ENCODE results near the gene SIX6. TPM values are rescaled to one million over a fixed set of nuclear protein-coding genes. Genes with fewer than 3 reads are reported as not detected.

SIX6 gene
- total RNA-seq, 1 donor from 2014 or later: not detected

DNA sequence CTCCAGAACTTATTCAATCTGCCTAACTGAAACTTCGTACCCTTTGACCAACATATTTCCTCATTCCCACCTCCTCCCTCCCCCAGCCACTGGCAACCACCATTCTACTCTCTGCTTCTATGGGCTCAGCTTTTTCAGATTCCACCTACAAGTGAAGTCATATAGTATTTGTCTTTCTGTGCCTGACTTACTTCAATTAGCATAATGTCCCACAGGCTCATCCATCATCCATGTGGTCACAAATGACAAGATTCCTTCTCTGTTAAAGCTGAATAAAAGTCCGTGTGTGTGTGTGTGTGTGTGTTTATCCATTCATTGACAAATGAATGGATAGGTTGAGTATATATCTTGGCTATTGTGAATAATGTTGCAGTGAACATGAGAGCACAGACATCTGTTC lies 21.7 kb upstream of the SIX6 start:
- Mint-ChIP-seq H3K4me1 (ENCODE audit: low read depth) (peaks cover 8% of the 10 kb centered on the region), H3K27ac (ENCODE audit: unreplicated experiment) (no peak overlapping the region), H3K9me3 (ENCODE audit: low read depth) (no peaks in the 10 kb centered on the region), H3K27me3 (ENCODE audit: low read depth) (peaks cover 29% of the 10 kb centered on the region), H3K4me3 (ENCODE audit: unreplicated experiment) (no peak overlapping the region), H3K36me3 (ENCODE audit: low read depth) (peaks cover 1% of the 10 kb centered on the region)
- no peak for DNase-seq (ENCODE audit: low spot score)
- TF ChIP-seq, protein P1, sequence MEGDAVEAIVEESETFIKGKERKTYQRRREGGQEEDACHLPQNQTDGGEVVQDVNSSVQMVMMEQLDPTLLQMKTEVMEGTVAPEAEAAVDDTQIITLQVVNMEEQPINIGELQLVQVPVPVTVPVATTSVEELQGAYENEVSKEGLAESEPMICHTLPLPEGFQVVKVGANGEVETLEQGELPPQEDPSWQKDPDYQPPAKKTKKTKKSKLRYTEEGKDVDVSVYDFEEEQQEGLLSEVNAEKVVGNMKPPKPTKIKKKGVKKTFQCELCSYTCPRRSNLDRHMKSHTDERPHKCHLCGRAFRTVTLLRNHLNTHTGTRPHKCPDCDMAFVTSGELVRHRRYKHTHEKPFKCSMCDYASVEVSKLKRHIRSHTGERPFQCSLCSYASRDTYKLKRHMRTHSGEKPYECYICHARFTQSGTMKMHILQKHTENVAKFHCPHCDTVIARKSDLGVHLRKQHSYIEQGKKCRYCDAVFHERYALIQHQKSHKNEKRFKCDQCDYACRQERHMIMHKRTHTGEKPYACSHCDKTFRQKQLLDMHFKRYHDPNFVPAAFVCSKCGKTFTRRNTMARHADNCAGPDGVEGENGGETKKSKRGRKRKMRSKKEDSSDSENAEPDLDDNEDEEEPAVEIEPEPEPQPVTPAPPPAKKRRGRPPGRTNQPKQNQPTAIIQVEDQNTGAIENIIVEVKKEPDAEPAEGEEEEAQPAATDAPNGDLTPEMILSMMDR (IDR thresholded peaks at IDR 0.05): no peak

DNA sequence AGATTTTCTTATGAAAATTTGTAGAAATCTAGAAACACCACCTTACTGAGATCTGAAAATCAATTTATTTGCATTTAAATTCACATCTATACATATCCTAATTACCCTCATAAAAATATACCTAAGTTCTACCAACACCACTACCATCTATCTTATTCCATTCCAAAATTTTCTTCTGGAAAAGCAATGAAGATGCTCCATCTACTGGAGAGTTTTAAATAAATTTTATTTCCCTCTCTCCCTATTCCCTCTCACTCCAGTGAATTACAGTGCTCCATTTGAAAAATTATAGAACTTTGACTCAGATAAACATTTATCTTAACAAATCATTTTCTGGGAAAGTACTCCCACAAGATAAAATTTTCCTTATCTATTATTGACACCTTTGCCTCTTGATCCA lies 20.8 kb upstream of the SIX6 start:
- Mint-ChIP-seq H3K9me3 (ENCODE audit: low read depth) (no peaks in the 10 kb centered on the region), H3K27ac (ENCODE audit: unreplicated experiment) (no peak overlapping the region), H3K4me3 (ENCODE audit: unreplicated experiment) (no peak overlapping the region), H3K4me1 (ENCODE audit: low read depth) (peaks cover 8% of the 10 kb centered on the region), H3K36me3 (ENCODE audit: low read depth) (peaks cover 1% of the 10 kb centered on the region), H3K27me3 (ENCODE audit: low read depth) (peaks cover 26% of the 10 kb centered on the region)
- no peak for DNase-seq (ENCODE audit: low spot score)
- TF ChIP-seq, protein P1 (IDR thresholded peaks at IDR 0.05): peak; percentile 77

DNA sequence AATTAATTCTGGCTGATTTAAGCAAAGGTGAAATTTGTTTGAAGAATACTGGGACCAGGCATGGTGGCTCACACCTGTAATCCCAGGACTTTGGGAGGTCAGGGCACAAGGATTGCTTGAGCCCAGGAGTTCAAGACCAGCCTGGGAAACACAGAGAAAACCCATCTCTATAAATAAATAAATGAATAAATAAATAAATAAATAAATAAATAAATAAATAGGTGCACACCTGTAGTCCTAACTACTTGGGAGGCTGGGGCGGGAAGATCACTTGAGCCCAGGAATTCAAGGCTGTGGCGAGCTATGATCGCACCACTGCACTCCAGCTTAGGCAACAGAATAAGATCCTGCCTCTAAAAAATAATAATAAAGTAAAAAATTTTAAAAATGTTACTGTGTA lies 18.7 kb upstream of the SIX6 start:
- Mint-ChIP-seq H3K36me3 (ENCODE audit: low read depth) (peaks cover 1% of the 10 kb centered on the region), H3K27me3 (ENCODE audit: low read depth) (peaks cover 23% of the 10 kb centered on the region), H3K4me3 (ENCODE audit: unreplicated experiment) (no peak overlapping the region), H3K27ac (ENCODE audit: unreplicated experiment) (no peak overlapping the region), H3K9me3 (ENCODE audit: low read depth) (peaks cover 7% of the 10 kb centered on the region), H3K4me1 (ENCODE audit: low read depth) (peaks cover 7% of the 10 kb centered on the region)
- DNase-seq (ENCODE audit: low spot score): no peak
- TF ChIP-seq, protein P1 (IDR thresholded peaks at IDR 0.05): no peak

DNA sequence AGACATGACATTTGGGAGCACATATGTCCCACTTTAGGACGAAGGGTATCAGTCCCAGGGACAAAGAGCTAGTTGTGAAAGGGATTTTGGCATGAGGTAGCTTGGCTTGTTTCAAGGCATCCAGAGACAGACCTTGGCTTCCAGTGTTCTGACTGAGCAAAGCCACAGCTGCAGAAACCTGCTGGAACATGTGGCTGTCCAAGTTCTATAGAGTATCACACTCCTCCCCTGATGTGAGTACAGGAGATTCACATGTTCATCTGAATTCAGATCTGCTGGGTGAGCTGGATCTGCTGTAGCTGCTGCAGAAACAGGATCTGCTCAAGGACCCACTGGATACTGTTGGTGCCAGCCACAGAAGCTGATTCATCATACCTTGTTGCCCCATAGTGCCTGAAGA lies 13.0 kb upstream of the SIX6 start:
- Mint-ChIP-seq H3K27ac (ENCODE audit: unreplicated experiment) (no peak overlapping the region), H3K4me3 (ENCODE audit: unreplicated experiment) (no peak overlapping the region), H3K4me1 (ENCODE audit: low read depth) (no peaks in the 10 kb centered on the region), H3K9me3 (ENCODE audit: low read depth) (peaks cover 9% of the 10 kb centered on the region), H3K27me3 (ENCODE audit: low read depth) (peaks cover 40% of the 10 kb centered on the region), H3K36me3 (ENCODE audit: low read depth) (peaks cover 2% of the 10 kb centered on the region)
- DNase-seq (ENCODE audit: low spot score): no peak
- TF ChIP-seq, protein P1 (IDR thresholded peaks at IDR 0.05): no peak

DNA sequence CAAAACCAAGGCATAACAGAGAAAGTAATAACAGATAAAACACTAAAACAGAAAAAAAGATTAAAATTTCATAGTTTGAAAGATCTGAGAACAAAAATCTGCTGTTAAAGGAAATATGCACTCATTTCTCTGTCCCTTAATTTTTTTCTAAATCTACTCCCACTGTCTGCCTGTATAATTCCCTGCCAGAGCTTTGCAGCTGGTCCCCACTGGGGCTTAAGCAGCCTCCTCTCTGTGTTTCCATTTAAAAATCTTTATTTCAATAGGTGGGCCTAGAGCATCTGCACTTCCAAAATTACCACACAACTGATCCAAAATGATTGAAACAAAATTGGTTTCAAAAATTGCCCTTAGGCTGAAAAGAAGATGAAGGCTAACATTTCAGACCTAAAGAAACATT lies 6.4 kb upstream of the SIX6 start:
- DNase-seq (ENCODE audit: low spot score): no peak
- Mint-ChIP-seq H3K27me3 (ENCODE audit: low read depth) (peaks cover 78% of the 10 kb centered on the region), H3K4me1 (ENCODE audit: low read depth) (peaks cover 4% of the 10 kb centered on the region), H3K4me3 (ENCODE audit: unreplicated experiment) (no peak overlapping the region), H3K27ac (ENCODE audit: unreplicated experiment) (no peak overlapping the region), H3K36me3 (ENCODE audit: low read depth) (peaks cover 2% of the 10 kb centered on the region), H3K9me3 (ENCODE audit: low read depth) (no peaks in the 10 kb centered on the region)
- TF ChIP-seq, protein P1 (IDR thresholded peaks at IDR 0.05): no peak

Data from chondrocyte (in vitro differentiated cells).